CD14-positive monocyte (primary cell): Measurements from ENCODE around the gene NCF2. TPM values are rescaled to one million over a fixed set of nuclear protein-coding genes. Genes with fewer than 3 reads are reported as not detected.

ENCODE experiments used
- DNase-seq, 3 donors: peaks; one replicate each; pipeline ENCODE4 v3.0.0-alpha.2; 2011 to 2022
- H2AFZ ChIP-seq: 2 replicates; pipeline ENCODE4 v1.6.0; 2012; ENCODE audit warnings: mild to moderate bottlenecking, low read depth, low read length, inconsistent platforms; ENCODE audit not compliant: insufficient read depth, poor library complexity, severe bottlenecking
- H3K27ac ChIP-seq, 2 donors: 1 replicate in 1 of 2; 2 replicates in 1 of 2; pipeline ENCODE4 v1.5.1; 2012 to 2013; ENCODE audit warnings: low read length in 2 of 2, control low read depth in 1 of 2, inconsistent platforms in 1 of 2, low read depth in 1 of 2, mild to moderate bottlenecking in 1 of 2
- H3K27me3 ChIP-seq, 2 donors: one replicate each; pipeline versions ENCODE4 v1.6.0 to v1.6.1; 2011 to 2013; ENCODE audit warnings: low read length in 2 of 2; ENCODE audit not compliant: control insufficient read depth in 2 of 2, insufficient read depth in 2 of 2
- H3K36me3 ChIP-seq, 2 donors: replicated peaks in 1 of 2; 1 replicate in 1 of 2; 2 replicates in 1 of 2; pipeline versions ENCODE4 v1.5.1 to v1.6.1; 2012 to 2013; ENCODE audit warnings: low read length in 2 of 2, control low read depth in 1 of 2, inconsistent platforms in 1 of 2, mild to moderate bottlenecking in 1 of 2; ENCODE audit not compliant: insufficient read depth in 2 of 2, control insufficient read depth in 1 of 2
- H3K4me1 ChIP-seq, 2 donors: 1 replicate in 1 of 2; 2 replicates in 1 of 2; pipeline versions ENCODE4 v1.5.1 to v1.6.1; 2012 to 2013; ENCODE audit warnings: low read length in 2 of 2, control low read depth in 1 of 2, inconsistent platforms in 1 of 2, mild to moderate bottlenecking in 1 of 2, moderate library complexity in 1 of 2; ENCODE audit not compliant: insufficient read depth in 2 of 2, control insufficient read depth in 1 of 2
- H3K4me2 ChIP-seq: replicated peaks from 2 replicates; pipeline ENCODE3; 2012; ENCODE audit warnings: low read length, moderate library complexity, mild to moderate bottlenecking; ENCODE audit not compliant: poor library complexity, severe bottlenecking; ENCODE audit errors: extremely low read depth
- H3K4me3 ChIP-seq, 3 experiments: fragments of 200-600 bp in 1 of 3; sonication (generic) in 1 of 3; replicated peaks in 1 of 3; 1 replicate in 2 of 3; 2 replicates in 1 of 3; pipeline ENCODE4 v1.5.1; 2011 to 2013; ENCODE audit warnings: low read length in 3 of 3, mild to moderate bottlenecking in 3 of 3, control low read depth in 2 of 3, low read depth in 2 of 3, inconsistent platforms in 1 of 3, moderate library complexity in 1 of 3
- H3K79me2 ChIP-seq: 2 replicates; pipeline ENCODE4 v1.6.0; 2012; ENCODE audit warnings: mild to moderate bottlenecking, control low read depth, inconsistent platforms, low read length, moderate library complexity; ENCODE audit not compliant: insufficient read depth
- H3K9ac ChIP-seq: 2 replicates; pipeline ENCODE4 v1.6.0; 2017; ENCODE audit warnings: low read length, mild to moderate bottlenecking; ENCODE audit not compliant: insufficient read depth, poor library complexity, severe bottlenecking
- H3K9me3 ChIP-seq, 2 donors: replicated peaks in 1 of 2; 1 replicate in 1 of 2; 2 replicates in 1 of 2; pipeline versions ENCODE4 v1.5.1 to v1.6.1; 2012 to 2013; ENCODE audit warnings: low read length in 2 of 2, control low read depth in 1 of 2; ENCODE audit not compliant: control insufficient read depth in 1 of 2, insufficient read depth in 1 of 2
- H4K20me1 ChIP-seq: 2 replicates; pipeline ENCODE4 v1.6.0; 2012; ENCODE audit warnings: mild to moderate bottlenecking, low read length, control low read depth, moderate library complexity; ENCODE audit not compliant: insufficient read depth
- H3K27ac Mint-ChIP-seq, 7 donors: one replicate each; pipeline ENCODE4 v1.8.0; 2020; ENCODE audit warnings: mild to moderate bottlenecking in 7 of 7, mixed read lengths in 7 of 7, moderate library complexity in 6 of 7, inconsistent platforms in 2 of 7
- H3K27me3 Mint-ChIP-seq, 3 donors: one replicate each; pipeline ENCODE4 v1.8.0; 2021 to 2022; ENCODE audit warnings: low read depth in 3 of 3, mild to moderate bottlenecking in 3 of 3, mixed read lengths in 3 of 3, moderate library complexity in 3 of 3, inconsistent platforms in 1 of 3
- H3K36me3 Mint-ChIP-seq, 2 donors: one replicate each; pipeline ENCODE4 v1.8.0; 2020; ENCODE audit warnings: mixed read lengths in 2 of 2, inconsistent platforms in 1 of 2, mild to moderate bottlenecking in 1 of 2
- H3K4me1 Mint-ChIP-seq: one replicate; pipeline ENCODE4 v1.8.0; 2020; ENCODE audit warnings: mild to moderate bottlenecking, mixed read lengths
- H3K4me3 Mint-ChIP-seq, 2 donors: one replicate each; pipeline ENCODE4 v1.8.0; 2020; ENCODE audit warnings: mild to moderate bottlenecking in 2 of 2, mixed read lengths in 2 of 2, moderate library complexity in 1 of 2
- H3K9me3 Mint-ChIP-seq, 7 donors: one replicate each; pipeline ENCODE4 v1.8.0; 2020 to 2022; ENCODE audit warnings: mixed read lengths in 7 of 7, mild to moderate bottlenecking in 6 of 7, moderate library complexity in 6 of 7, inconsistent platforms in 2 of 7
- WGBS: methylation state at CpG from one replicate; pipeline ENCODE4 v1.1.5; 2013; ENCODE audit warnings: missing lambda C conversion rate; ENCODE audit not compliant: insufficient coverage; 5-methylcytosine and 5-hydroxymethylcytosine counted together
- intact Hi-C, 2 donors: fragments of 100-400 bp; cut with micrococcal nuclease; formaldehyde crosslinking; loops; one replicate each; pipeline versions ENCODE4 v1.15.0 to v1.15.1; 2023
- polyA plus RNA-seq, 3 donors: library from polyadenylated mRNA; depleted of rRNA in 1 of 3; unstranded in 2 of 3; stranded (reverse) in 1 of 3; fragments of 300-500 nt in 2 of 3; fragments of >200 nt in 1 of 3; fragmentation: Illumina TruSeq in 2 of 3; gene quantifications; 1 replicate in 2 of 3; 2 replicates in 1 of 3; pipeline ENCODE4 v1.2.3, GENCODE V29; 2012 to 2021
- TF ChIP-seq, protein P1 (sequence below): fragments of 200-600 bp; IDR thresholded peaks from one replicate; pipeline ENCODE4 v1.8.0; 2022; ENCODE audit warnings: antibody characterized with exemption, mild to moderate bottlenecking

The NCF2 gene
- polyA plus RNA-seq, 3 donors: 509 to 697 (median 557) TPM

DNA sequence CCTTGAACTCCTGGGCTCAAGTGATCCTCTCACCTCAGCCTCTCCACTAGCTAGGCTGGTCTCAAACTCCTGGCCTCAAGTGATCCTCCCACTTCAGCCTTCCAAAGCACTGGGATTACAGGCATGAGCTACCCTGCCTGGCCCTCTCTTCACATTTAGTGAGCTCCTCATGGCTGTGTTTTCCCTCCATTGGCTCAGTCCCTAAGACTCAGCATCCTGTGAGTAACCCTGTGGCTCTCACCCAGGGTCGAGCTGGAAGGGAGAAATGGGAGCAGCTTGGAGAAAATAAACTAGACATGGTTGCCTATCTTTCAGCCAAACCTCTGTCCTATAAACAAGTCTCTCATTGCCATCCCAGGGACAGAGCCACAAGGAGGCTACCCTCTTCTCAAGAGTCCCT is 17.5 kb downstream of the NCF2 start:
- no peak overlapping the region for H3K4me2 ChIP-seq
- no peaks in the 10 kb centered on the region for H3K27me3 ChIP-seq
- no peak overlapping the region for H3K4me3 ChIP-seq
- H3K4me1 Mint-ChIP-seq: peaks cover 39% of the 10 kb centered on the region
- no peak overlapping the region for H3K9ac ChIP-seq
- H3K36me3 ChIP-seq: peaks cover 93 to 97% of the 10 kb centered on the region in 2 donors
- no peaks in the 10 kb centered on the region for H3K9me3 Mint-ChIP-seq
- no peaks in the 10 kb centered on the region for H3K27me3 Mint-ChIP-seq
- TF ChIP-seq, protein P1, sequence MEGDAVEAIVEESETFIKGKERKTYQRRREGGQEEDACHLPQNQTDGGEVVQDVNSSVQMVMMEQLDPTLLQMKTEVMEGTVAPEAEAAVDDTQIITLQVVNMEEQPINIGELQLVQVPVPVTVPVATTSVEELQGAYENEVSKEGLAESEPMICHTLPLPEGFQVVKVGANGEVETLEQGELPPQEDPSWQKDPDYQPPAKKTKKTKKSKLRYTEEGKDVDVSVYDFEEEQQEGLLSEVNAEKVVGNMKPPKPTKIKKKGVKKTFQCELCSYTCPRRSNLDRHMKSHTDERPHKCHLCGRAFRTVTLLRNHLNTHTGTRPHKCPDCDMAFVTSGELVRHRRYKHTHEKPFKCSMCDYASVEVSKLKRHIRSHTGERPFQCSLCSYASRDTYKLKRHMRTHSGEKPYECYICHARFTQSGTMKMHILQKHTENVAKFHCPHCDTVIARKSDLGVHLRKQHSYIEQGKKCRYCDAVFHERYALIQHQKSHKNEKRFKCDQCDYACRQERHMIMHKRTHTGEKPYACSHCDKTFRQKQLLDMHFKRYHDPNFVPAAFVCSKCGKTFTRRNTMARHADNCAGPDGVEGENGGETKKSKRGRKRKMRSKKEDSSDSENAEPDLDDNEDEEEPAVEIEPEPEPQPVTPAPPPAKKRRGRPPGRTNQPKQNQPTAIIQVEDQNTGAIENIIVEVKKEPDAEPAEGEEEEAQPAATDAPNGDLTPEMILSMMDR: no peak
- WGBS: no CpG with 5 or more reads among the region's 1 CpG
- H2AFZ ChIP-seq: no peak overlapping the region
- H3K27ac Mint-ChIP-seq: peak overlapping the region in 6 of 7 donors; percentile 9 to 84 (median 46)
- DNase-seq: no peak
- peaks cover 91 to 98% of the 10 kb centered on the region in 2 donors for H3K36me3 Mint-ChIP-seq
- H4K20me1 ChIP-seq: peaks cover 100% of the 10 kb centered on the region
- H3K4me1 ChIP-seq: peaks cover 35 to 38% of the 10 kb centered on the region in 2 donors
- no peak overlapping the region for H3K4me3 Mint-ChIP-seq
- intact Hi-C loops: no loop called here
- no peaks in the 10 kb centered on the region for H3K9me3 ChIP-seq
- peak overlapping the region in 1 of 2 donors; percentile 68 for H3K27ac ChIP-seq
- H3K79me2 ChIP-seq: peaks cover 77% of the 10 kb centered on the region

DNA sequence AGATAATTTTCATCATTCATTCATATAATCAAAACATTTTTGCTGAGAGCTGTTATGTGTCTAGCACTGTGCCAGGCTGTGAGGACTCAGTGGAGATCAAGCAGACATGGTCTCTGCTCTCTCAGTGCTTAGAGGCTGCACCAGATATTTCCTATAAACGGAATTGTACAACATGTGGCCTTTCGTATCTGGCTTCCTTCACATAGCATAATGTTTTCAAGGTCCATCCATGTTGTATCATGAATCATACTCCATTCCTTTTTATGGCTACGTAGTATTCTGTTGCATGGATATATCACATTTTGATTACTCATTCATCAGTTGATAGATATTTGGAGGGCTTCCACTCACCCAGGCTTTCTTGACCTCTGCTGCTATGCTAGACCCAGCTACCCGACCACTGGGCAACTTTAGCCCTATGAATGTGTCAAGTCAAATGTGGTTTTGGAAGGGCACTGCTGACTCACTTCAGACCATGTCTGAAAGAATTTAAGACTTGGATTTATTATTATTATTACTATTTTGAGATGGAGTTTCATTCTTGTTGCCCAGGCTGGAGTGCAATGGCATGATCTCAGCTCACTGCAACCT is 18.5 kb downstream of the NCF2 start:
- no peak overlapping the region for H2AFZ ChIP-seq
- no peaks in the 10 kb centered on the region for H3K27me3 Mint-ChIP-seq
- no peak overlapping the region for H3K4me3 ChIP-seq
- H3K4me2 ChIP-seq: no peak overlapping the region
- peak overlapping the region; percentile 0 to 80 for H3K27ac ChIP-seq
- peak overlapping the region; percentile 26 to 90 (median 73) for H3K27ac Mint-ChIP-seq
- no peak overlapping the region for H3K9ac ChIP-seq
- intact Hi-C loops: no loop called here
- peaks cover 93 to 97% of the 10 kb centered on the region in 2 donors for H3K36me3 ChIP-seq
- no peak for DNase-seq
- no CpG with 5 or more reads among the region's 4 CpGs for WGBS
- TF ChIP-seq, protein P1: no peak
- peaks cover 100% of the 10 kb centered on the region for H4K20me1 ChIP-seq
- peaks cover 77% of the 10 kb centered on the region for H3K79me2 ChIP-seq
- H3K4me3 Mint-ChIP-seq: no peak overlapping the region
- no peaks in the 10 kb centered on the region for H3K27me3 ChIP-seq
- peaks cover 91 to 98% of the 10 kb centered on the region in 2 donors for H3K36me3 Mint-ChIP-seq
- H3K9me3 Mint-ChIP-seq: no peaks in the 10 kb centered on the region
- H3K4me1 Mint-ChIP-seq: peaks cover 47% of the 10 kb centered on the region
- H3K4me1 ChIP-seq: peaks cover 41 to 45% of the 10 kb centered on the region in 2 donors
- no peaks in the 10 kb centered on the region for H3K9me3 ChIP-seq
